GM19023 (cell line): Measurements from ENCODE around the gene MAP1LC3A.

Source experiments
- ATAC-seq: cut with Tn5 transposase; IDR thresholded peaks from one replicate; pipeline ENCODE4 v1.9.1; 2021; ENCODE audit warnings: mild to moderate bottlenecking, moderate library complexity; ENCODE audit not compliant: unreplicated experiment

The MAP1LC3A gene

GRCh38 chr20:34607066-34607465 is 48.5 kb downstream of the MAP1LC3A start:
- ATAC-seq = no peak
